CD4-positive, alpha-beta memory T cell (primary cell): ENCODE results near the gene PIWIL1. TPM values are rescaled to one million over a fixed set of nuclear protein-coding genes. Genes with fewer than 3 reads are reported as not detected.

Source experiments
- CTCF ChIA-PET: fragments of 350-600 bp; sonication (Branson Sonifier 250); formaldehyde crosslinking; loops from one replicate; lab custom pipeline; 2021; ENCODE audit warnings: inconsistent platforms; ENCODE audit not compliant: partially characterized antibody; lab: Charles Lee
- POLR2A ChIA-PET: fragments of 350-600 bp; sonication (Branson Sonifier 250); formaldehyde crosslinking; loops from one replicate; lab custom pipeline; 2021; ENCODE audit not compliant: partially characterized antibody; lab: Charles Lee
- DNase-seq, 5 donors: peaks; one replicate each; pipeline versions ENCODE4 v3.0.0 to v3.0.0-alpha.2; 2020 to 2022; ENCODE audit warnings: mixed read lengths in 1 of 5
- H3K27ac ChIP-seq: one replicate; pipeline ENCODE4 v1.7.0; 2013; ENCODE audit warnings: low read depth, low read length
- H3K27me3 ChIP-seq: 2 replicates; pipeline ENCODE4 v1.7.0; 2013; ENCODE audit warnings: mild to moderate bottlenecking, low read length, moderate library complexity; ENCODE audit not compliant: insufficient read depth
- H3K36me3 ChIP-seq: 2 replicates; pipeline ENCODE4 v1.7.0; 2013; ENCODE audit warnings: mild to moderate bottlenecking, low read length, moderate library complexity; ENCODE audit not compliant: insufficient read depth
- H3K4me1 ChIP-seq: 2 replicates; pipeline ENCODE4 v1.7.0; 2013; ENCODE audit warnings: mild to moderate bottlenecking, low read length, moderate library complexity; ENCODE audit not compliant: insufficient read depth
- H3K4me3 ChIP-seq, 2 donors: one replicate each; pipeline ENCODE4 v1.7.0; 2013; ENCODE audit warnings: low read length in 2 of 2, mild to moderate bottlenecking in 1 of 2
- H3K9me3 ChIP-seq, 2 donors: one replicate each; pipeline ENCODE4 v1.7.0; 2013; ENCODE audit warnings: low read length in 2 of 2, control low read depth in 1 of 2; ENCODE audit not compliant: control insufficient read depth in 1 of 2
- H3K27ac Mint-ChIP-seq, 7 donors: one replicate each; pipeline ENCODE4 v1.8.0; 2020 to 2021; ENCODE audit warnings: mixed read lengths in 7 of 7, mild to moderate bottlenecking in 6 of 7, inconsistent platforms in 3 of 7, moderate library complexity in 3 of 7
- H3K27me3 Mint-ChIP-seq, 2 donors: one replicate each; pipeline ENCODE4 v1.8.0; 2020 to 2021; ENCODE audit warnings: mixed read lengths in 2 of 2
- H3K36me3 Mint-ChIP-seq, 2 donors: one replicate each; pipeline ENCODE4 v1.8.0; 2020 to 2021; ENCODE audit warnings: mixed read lengths in 2 of 2, inconsistent platforms in 1 of 2, mild to moderate bottlenecking in 1 of 2
- H3K4me1 Mint-ChIP-seq, 4 donors: one replicate each; pipeline ENCODE4 v1.8.0; 2020 to 2021; ENCODE audit warnings: mixed read lengths in 4 of 4, mild to moderate bottlenecking in 1 of 4
- H3K4me3 Mint-ChIP-seq, 8 donors: one replicate each; pipeline ENCODE4 v1.8.0; 2020 to 2021; ENCODE audit warnings: mixed read lengths in 8 of 8, mild to moderate bottlenecking in 7 of 8, moderate library complexity in 6 of 8, inconsistent platforms in 3 of 8
- H3K9me3 Mint-ChIP-seq, 8 donors: one replicate each; pipeline ENCODE4 v1.8.0; 2020 to 2021; ENCODE audit warnings: mixed read lengths in 8 of 8, mild to moderate bottlenecking in 5 of 8, inconsistent platforms in 3 of 8, moderate library complexity in 1 of 8
- intact Hi-C: fragments of 100-400 bp; cut with micrococcal nuclease; formaldehyde crosslinking; loops from one replicate; pipeline ENCODE4 v1.15.1; 2023
- polyA plus RNA-seq, 2 donors: library from polyadenylated mRNA; unstranded; fragments of 300-500 nt; fragmentation: Illumina TruSeq; gene quantifications; one replicate each; pipeline ENCODE4 v1.2.3, GENCODE V29; 2021
- total RNA-seq, 2 experiments: library from RNA; stranded (reverse); gene quantifications; one replicate each; pipeline ENCODE4 v1.2.3, GENCODE V29; 2021

The PIWIL1 gene
- total and polyA plus RNA-seq, 4 experiments from 2014 or later = not detected

DNA sequence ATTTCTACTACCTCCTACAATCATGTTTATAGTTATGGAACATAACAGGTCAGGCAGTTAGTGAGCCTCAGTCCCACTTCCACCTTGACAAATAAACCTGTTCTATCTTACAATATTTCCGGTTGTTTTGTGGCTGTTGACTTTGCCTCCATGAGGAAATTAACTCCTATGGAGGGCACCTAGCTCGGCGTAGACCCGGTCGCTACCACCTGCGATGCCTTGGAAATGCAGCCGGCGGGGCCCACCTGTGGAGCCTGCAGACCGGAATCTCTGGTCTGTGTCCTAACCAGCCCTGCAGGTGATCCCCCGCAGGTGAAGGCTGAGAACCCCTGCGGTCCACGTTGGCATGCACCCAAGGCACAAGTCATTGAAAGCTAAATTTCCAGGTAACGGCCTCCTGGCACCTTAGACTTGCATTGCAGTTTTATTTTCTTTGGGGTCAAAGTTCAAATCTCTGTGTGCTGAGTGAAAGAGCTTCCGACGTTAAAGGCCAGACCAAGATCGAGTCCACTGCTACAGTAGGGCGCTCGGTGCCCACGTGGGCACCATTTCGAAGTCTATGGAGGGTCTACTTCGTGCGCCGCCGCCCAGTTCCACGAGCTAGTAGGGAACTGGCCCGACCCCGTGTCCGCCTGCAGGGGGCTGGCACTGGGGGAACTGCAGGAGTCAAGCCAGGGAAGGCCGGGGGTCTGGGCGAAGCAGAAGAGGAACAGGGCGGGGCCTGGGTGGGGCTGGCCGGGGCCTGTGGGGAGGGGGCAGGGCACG is 782 bp upstream of the PIWIL1 start:
- no peak for DNase-seq
- Histone ChIP-seq H3K27me3 (no peaks in the 10 kb centered on the region), H3K27ac (no peak overlapping the region), H3K4me1 (no peaks in the 10 kb centered on the region), H3K9me3 (no peaks in the 10 kb centered on the region), H3K4me3 (no peak overlapping the region), H3K36me3 (no peaks in the 10 kb centered on the region)
- H3K36me3 Mint-ChIP-seq = no peaks in the 10 kb centered on the region
- H3K4me1 Mint-ChIP-seq = peaks cover 0 to 7% (median 2%) of the 10 kb centered on the region in 4 donors
- H3K27ac Mint-ChIP-seq = no peak overlapping the region
- peaks cover 0 to 4% (median under 1%) of the 10 kb centered on the region in 8 donors for H3K9me3 Mint-ChIP-seq
- intact Hi-C loops = no loop called here
- H3K4me3 Mint-ChIP-seq = no peak overlapping the region
- ChIA-PET CTCF (no interaction called here), POLR2A (no interaction called here)
- peaks cover 10 to 12% of the 10 kb centered on the region in 2 donors for H3K27me3 Mint-ChIP-seq

DNA sequence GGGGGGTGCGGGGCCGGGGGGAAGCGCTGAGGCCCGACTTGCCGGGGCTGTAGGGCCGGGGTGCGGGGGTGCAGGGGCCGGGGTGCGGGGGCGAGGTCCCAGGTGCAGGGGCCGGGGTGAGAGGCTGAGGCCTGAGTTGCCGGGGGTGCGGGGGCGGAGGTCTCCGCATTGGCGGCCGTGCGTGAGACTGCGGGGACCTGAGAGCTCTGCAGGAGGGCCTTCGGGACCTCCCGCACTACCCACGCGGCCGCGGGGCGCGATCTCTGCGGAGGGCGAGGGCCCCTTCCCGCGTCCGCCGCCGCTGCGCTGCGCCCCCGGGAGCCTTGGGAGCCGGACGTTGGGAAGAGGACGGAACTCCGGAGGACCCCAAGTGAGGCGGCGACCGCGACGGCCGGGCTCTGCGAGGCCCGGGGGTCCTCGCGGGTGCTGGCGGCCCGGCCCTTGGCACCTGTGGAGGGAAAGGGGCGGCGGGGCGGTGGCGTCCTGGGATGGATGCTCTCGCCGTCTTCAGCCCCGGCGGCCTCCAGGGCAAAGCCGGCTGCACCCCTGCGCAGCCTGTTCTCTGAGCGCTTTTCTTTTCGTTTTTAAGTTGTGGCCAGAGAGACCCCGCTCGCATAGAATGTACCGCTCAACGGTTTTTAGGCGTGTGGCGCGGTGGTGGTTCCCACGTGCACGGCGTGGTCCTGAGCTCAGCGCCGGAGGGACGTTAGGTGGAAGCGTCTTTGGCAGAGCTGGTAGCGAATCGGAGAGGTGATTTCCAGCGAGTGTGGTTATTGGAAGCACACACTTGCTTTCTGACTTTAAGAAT is 1.3 kb downstream of the PIWIL1 start:
- Mint-ChIP-seq H3K9me3 (peaks cover 0 to 4% (median under 1%) of the 10 kb centered on the region in 8 donors), H3K4me3 (no peak overlapping the region), H3K27ac (no peak overlapping the region), H3K27me3 (peaks cover 7 to 12% of the 10 kb centered on the region in 2 donors), H3K4me1 (peaks cover 0 to 9% (median 2%) of the 10 kb centered on the region in 4 donors), H3K36me3 (no peaks in the 10 kb centered on the region)
- H3K27ac ChIP-seq = no peak overlapping the region
- DNase-seq = no peak
- H3K4me1 ChIP-seq = no peaks in the 10 kb centered on the region
- ChIA-PET POLR2A (no interaction called here), CTCF (no interaction called here)
- no peak overlapping the region for H3K4me3 ChIP-seq
- intact Hi-C loops = no loop called here
- H3K27me3 ChIP-seq = no peaks in the 10 kb centered on the region
- H3K9me3 ChIP-seq = no peaks in the 10 kb centered on the region
- no peaks in the 10 kb centered on the region for H3K36me3 ChIP-seq

- ChIA-PET CTCF (no interaction called here), POLR2A (no interaction called here)
- peaks cover 6 to 12% of the 10 kb centered on the region in 2 donors for H3K27me3 Mint-ChIP-seq
- no peak for DNase-seq
- H3K36me3 ChIP-seq = no peaks in the 10 kb centered on the region
- peaks cover 0 to 9% (median 2%) of the 10 kb centered on the region in 4 donors for H3K4me1 Mint-ChIP-seq
- peaks cover 0 to 4% (median under 1%) of the 10 kb centered on the region in 8 donors for H3K9me3 Mint-ChIP-seq
- H3K27ac Mint-ChIP-seq = no peak overlapping the region
- H3K27me3 ChIP-seq = no peaks in the 10 kb centered on the region
- intact Hi-C loops = no loop called here
- no peak overlapping the region for H3K27ac ChIP-seq
- no peak overlapping the region for H3K4me3 ChIP-seq
- H3K4me1 ChIP-seq = no peaks in the 10 kb centered on the region
- H3K4me3 Mint-ChIP-seq = peak overlapping the region in 1 of 8 donors; percentile 42
- H3K9me3 ChIP-seq = no peaks in the 10 kb centered on the region
- H3K36me3 Mint-ChIP-seq = no peaks in the 10 kb centered on the region
Observed at GRCh38 chr12:130339951-130340350, 2.3 kb downstream of the PIWIL1 start.

DNA sequence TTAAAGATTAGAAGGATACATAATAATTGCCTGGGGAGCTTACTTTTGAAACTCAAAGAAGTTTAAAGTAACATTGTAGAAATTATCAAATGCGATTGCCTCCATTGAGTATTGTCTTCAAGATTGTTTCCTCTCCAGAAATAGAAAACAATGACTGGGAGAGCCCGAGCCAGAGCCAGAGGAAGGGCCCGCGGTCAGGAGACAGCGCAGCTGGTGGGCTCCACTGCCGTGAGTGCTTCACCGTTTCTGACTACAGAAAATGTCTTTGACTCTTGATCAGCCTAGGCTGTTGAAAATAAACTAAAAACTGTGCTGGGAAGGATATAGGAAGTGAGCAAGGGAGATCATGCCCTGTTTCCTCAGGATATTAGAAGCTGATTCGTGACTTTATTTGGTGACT is 4.8 kb downstream of the PIWIL1 start:
- Mint-ChIP-seq H3K9me3 (peaks cover 0 to 4% (median under 1%) of the 10 kb centered on the region in 8 donors), H3K27ac (no peak overlapping the region), H3K4me1 (peaks cover 0 to 5% (median 2%) of the 10 kb centered on the region in 4 donors), H3K4me3 (no peak overlapping the region), H3K36me3 (no peaks in the 10 kb centered on the region), H3K27me3 (peaks cover 6 to 9% of the 10 kb centered on the region in 2 donors)
- ChIA-PET CTCF (no interaction called here), POLR2A (no interaction called here)
- H3K27me3 ChIP-seq = no peaks in the 10 kb centered on the region
- no peak overlapping the region for H3K4me3 ChIP-seq
- no peak for DNase-seq
- H3K27ac ChIP-seq = no peak overlapping the region
- no peaks in the 10 kb centered on the region for H3K36me3 ChIP-seq
- intact Hi-C loops = no loop called here
- H3K4me1 ChIP-seq = no peaks in the 10 kb centered on the region
- no peaks in the 10 kb centered on the region for H3K9me3 ChIP-seq

- Mint-ChIP-seq H3K9me3 (peaks cover 0 to 4% (median under 1%) of the 10 kb centered on the region in 8 donors), H3K27ac (no peak overlapping the region)
Observed at GRCh38 chr12:130342842-130343241, 5.2 kb downstream of the PIWIL1 start.

DNA sequence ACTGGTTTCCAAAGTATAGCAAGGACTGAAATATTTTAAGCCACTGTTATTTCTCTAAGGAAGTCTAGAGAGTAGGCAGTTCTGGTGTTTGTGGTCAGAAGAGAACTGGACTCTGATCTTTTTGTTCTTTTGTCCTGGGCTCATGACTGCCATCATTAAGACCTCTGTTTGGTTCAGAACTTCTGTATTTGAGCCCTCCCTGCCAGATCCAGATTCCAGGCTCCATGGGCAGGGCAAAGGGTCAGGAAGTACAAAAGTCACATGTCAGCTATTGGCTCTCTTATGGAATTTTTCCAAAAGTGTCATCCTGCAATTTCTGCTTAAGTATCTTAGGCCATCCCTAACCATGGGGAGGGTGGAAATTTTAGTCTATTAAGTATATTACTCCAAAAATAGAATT is 6.8 kb downstream of the PIWIL1 start:
- Mint-ChIP-seq H3K4me1 (peaks cover 0 to 5% (median 2%) of the 10 kb centered on the region in 4 donors), H3K36me3 (no peaks in the 10 kb centered on the region), H3K27me3 (peaks cover 6 to 10% of the 10 kb centered on the region in 2 donors), H3K27ac (no peak overlapping the region), H3K4me3 (no peak overlapping the region), H3K9me3 (peaks cover 0 to 4% (median 0%) of the 10 kb centered on the region in 8 donors)
- Histone ChIP-seq H3K27me3 (no peaks in the 10 kb centered on the region), H3K9me3 (no peaks in the 10 kb centered on the region), H3K4me3 (no peak overlapping the region), H3K36me3 (no peaks in the 10 kb centered on the region), H3K4me1 (no peaks in the 10 kb centered on the region), H3K27ac (no peak overlapping the region)
- intact Hi-C loops = no loop called here
- no peak for DNase-seq
- CTCF ChIA-PET = no interaction called here
- POLR2A ChIA-PET = no interaction called here

More at GRCh38 chr12:130342842-130343241, 5.2 kb downstream of the PIWIL1 start:
- Histone ChIP-seq H3K27ac (no peak overlapping the region), H3K4me1 (no peaks in the 10 kb centered on the region), H3K36me3 (no peaks in the 10 kb centered on the region), H3K4me3 (no peak overlapping the region), H3K27me3 (no peaks in the 10 kb centered on the region), H3K9me3 (no peaks in the 10 kb centered on the region)
- intact Hi-C loops = no loop called here
- DNase-seq = no peak
- CTCF ChIA-PET = no interaction called here
- POLR2A ChIA-PET = no interaction called here
- H3K27me3 Mint-ChIP-seq = peaks cover 6 to 9% of the 10 kb centered on the region in 2 donors
- H3K4me3 Mint-ChIP-seq = no peak overlapping the region
- H3K4me1 Mint-ChIP-seq = peaks cover 0 to 5% (median 2%) of the 10 kb centered on the region in 4 donors
- no peaks in the 10 kb centered on the region for H3K36me3 Mint-ChIP-seq

DNA sequence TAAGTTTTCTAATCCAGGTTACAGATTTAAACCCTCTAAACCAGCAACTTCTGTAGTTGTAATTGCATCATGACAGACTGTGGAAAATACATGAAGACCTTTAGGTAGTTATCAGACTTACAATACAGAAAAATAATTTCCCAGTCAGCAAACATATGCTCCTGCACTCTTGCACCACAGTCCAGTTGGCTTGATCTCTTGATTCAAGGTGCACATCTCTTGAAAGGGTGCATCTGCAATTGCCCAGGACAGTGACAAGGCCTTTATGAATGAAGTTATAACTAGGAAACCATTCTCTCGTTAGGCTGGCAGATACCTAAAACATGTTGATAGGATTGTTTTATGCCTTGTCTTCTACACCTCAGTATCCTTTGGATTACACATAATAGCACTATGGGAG is 7.6 kb downstream of the PIWIL1 start:
- Histone ChIP-seq H3K9me3 (no peaks in the 10 kb centered on the region), H3K27me3 (no peaks in the 10 kb centered on the region), H3K27ac (no peak overlapping the region), H3K4me1 (no peaks in the 10 kb centered on the region), H3K4me3 (no peak overlapping the region), H3K36me3 (no peaks in the 10 kb centered on the region)
- peaks cover 0 to 2% (median 0%) of the 10 kb centered on the region in 8 donors for H3K9me3 Mint-ChIP-seq
- intact Hi-C loops = no loop called here
- ChIA-PET POLR2A (no interaction called here), CTCF (no interaction called here)
- no peak overlapping the region for H3K27ac Mint-ChIP-seq
- H3K4me1 Mint-ChIP-seq = peaks cover 0 to 2% (median 0%) of the 10 kb centered on the region in 4 donors
- no peak for DNase-seq
- no peaks in the 10 kb centered on the region for H3K36me3 Mint-ChIP-seq
- no peak overlapping the region for H3K4me3 Mint-ChIP-seq
- H3K27me3 Mint-ChIP-seq = peaks cover 0 to 5% of the 10 kb centered on the region in 2 donors
